NK-92 treated with Interleukin-12 subunit alpha and Interleukin-12 subunit beta, amount 100 ng/mL, for 24 hours (cell line): ENCODE results near the gene TCHP.
A peak's percentile ranks its signal among the peaks of the same experiment; 100 is the strongest.
"Not testable (repeated sequence)": the region's sequence is repeated elsewhere in the genome, so short reads cannot be mapped to it uniquely, and the experiment has no call there.

Experiments used
- DNase-seq: peaks from one replicate; lab custom pipeline; 2025; lab: John Stamatoyannopoulos, UW

Gene TCHP, protein sequence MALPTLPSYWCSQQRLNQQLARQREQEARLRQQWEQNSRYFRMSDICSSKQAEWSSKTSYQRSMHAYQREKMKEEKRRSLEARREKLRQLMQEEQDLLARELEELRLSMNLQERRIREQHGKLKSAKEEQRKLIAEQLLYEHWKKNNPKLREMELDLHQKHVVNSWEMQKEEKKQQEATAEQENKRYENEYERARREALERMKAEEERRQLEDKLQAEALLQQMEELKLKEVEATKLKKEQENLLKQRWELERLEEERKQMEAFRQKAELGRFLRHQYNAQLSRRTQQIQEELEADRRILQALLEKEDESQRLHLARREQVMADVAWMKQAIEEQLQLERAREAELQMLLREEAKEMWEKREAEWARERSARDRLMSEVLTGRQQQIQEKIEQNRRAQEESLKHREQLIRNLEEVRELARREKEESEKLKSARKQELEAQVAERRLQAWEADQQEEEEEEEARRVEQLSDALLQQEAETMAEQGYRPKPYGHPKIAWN

DNA sequence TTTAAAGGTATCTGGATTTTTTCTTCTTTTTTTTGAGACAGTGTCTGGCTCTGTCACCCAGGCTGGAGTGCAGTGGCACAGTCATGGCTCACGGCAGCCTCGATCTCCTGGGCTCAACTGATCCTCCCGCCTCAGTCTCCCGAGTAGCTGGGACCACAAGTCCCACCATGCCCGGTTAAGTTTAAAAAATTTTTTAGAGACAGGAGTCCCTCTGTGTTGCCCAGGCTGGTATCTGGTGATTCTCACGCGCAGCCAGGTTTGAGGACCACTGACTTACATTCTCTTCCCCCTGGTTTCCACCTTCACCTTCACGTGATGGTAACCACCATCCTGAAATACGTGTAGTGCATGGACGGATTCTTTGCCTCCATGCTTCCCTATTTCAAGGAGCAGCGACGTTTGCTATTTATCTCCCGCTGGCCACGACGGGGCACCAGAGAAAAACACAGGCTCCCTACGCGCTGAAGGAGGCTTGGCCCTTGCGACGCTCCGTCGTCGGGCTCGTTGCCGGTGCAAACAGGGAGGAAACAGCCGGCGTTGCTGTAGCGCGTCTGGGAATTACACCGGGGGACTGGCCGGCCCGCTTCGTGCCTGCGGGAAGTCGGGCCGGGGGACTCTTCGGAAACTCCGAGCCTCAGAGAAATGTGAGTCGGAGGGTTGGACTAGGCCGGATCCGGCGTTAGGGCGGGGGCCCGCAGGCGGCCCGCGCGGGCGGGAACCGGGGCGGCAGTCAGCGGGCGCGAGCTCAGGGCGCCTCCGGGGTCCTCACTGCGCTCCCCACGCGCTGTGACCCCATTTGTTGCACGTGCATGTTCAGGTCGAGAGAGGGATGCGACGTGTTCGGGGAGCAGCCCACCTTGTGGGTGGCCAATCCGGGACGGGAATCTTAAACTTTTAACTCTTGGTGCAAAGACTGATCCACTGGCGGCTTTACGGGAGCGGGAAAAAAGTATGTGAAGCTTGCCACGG is at the start of gene TCHP:
TSS of gene TCHP (plus strand) at position 492 of the 969 bp plus-strand sequence. CDS start 2,753 bp downstream, outside the sequence.
- peak; percentile 47 for DNase-seq

DNA sequence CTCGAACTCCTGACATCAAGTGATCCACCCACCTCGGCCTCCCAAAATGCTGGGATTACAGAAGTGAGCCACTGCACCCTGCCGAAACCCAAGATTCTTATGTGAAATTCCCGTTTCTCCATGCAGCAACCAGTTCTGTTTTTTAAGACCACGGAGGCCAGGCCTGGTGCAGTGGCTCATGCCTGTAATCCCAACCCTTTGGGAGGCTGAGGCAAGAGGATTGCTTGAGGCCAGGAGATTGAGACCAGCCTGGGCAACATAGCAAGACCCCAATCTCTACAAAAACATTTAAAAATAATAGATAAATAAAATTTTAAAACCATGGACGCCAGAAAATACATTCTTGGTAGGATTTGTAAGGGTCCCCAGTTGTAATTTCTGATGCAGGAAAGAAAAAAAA is 49.6 kb upstream of the TCHP start:
- DNase-seq: not testable (repeated sequence)

DNA sequence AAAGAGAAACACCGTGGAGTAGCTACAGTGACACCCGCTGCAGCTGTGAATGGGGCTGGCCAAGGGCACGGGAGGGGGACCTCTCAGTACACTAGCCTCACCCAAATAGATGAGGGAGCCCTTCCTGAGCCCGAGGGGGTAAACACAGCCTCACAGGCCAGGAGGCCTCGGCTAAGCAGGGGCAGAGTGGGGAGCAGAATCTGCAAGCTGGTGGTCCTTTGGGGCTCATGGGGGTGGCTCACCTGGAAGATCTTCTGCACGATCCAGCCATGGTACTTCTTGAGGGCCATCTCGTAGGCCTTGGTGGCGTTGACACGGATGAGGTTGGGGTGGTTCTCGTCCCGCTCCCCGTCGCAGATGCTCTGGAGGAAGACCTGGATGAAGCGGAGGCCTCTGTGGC is 44.7 kb upstream of the TCHP start:
- no peak for DNase-seq

DNA sequence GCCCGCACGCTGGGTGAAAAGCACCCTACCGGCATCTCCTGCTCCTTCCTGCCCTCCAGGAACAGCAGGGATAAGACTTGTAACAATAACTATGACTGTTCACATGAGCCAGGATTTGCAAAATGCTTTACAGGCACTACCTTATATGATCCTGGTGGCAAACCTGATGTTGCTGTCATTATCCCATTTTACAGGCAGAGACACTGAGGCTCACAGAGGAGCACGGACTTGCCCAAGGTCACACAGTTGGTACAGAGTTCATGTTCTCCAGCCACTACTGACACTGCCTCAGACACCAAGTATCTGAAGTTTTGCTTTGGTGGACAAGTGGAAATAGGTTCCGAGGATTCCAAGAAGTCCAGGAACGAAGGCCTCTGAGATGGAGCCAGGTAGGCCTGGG is 42.4 kb upstream of the TCHP start:
- no peak for DNase-seq

DNA sequence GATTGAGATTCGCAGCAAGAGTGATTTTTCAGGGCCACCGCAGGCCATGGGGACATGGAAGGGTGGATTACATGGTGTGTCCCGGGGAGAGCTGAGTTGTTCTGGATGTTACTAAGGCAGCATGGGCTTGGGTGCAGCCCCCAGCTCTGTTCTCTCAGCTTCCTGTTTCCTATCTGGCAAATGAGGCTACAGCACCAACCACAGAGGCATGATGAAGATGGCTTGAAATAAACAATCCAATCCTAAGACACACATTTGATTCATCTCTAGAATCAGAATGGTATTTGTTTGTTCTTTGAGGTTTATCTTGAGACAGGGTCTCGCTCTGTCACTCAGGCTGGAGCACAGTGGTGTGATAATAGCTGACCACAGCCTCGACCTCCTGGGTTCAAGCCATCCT is 41.3 kb upstream of the TCHP start:
- DNase-seq: no peak

DNA sequence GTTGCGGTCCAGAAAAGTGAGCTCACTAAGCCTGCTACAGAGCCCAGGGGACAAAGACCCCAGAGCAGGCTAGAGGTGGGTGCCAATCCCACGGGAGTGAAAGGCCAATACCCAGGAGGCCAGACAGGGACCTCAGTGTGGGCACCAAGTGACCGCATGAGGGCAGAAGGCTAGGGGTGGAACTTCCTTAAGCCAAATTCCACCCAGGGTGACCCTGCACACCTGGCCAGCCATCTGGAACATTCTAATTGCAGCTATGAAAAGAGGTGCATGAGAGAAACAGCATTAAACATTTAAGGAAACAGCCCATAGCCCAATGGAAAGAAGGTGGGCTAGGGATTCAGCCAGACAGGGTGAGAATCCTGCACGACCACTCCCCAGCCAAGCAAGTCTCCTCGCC is 39.1 kb upstream of the TCHP start:
- no peak for DNase-seq

DNA sequence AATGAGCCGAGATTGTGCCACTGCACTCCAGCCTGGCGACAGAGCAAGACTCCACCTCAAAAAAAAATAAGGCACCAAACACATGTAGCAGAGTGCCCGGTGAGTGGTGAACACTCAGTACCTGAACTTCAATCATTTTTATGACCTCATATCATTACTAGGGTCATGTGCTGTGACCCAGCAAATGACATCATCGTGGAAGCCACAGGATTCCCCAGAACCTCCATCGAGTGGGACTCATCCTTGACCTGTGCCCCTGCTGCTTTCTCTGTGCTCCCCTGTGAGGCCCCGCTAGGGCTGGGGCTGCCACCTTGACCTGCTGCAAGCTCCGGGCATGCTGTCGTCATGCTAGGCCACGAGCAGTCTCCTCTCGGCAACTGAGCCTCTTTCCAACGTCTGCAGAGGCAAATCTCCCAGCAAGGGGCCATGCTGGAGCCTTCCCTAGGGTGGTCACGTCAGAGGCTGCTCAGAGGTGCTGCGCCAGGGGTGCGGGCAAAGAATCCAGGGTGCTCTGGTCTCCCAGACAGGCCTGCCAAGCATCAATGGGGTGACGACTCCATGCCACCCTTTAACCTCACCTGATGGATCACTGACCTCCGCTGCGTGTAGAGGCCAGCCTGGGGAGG is 38.3 kb upstream of the TCHP start:
- no peak for DNase-seq

DNA sequence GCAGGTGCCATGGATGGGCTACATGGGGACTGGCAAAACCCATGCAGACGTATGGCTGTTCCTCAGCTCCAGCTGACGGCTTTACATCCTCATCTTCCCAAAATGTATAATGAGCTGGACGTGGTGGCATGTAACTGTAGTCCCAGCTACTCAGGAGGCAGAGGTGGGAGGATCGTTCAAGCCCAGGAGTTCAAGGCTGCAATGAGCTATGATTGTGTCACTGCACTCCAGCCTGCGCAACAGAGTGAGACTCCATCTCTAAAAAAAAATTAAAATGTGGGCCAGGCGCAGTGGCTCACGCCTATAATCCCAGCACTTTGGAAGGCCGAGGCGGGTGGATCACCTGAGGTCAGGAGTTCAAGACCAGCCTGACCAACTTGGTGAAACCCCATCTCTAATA is 37.6 kb upstream of the TCHP start:
- not testable (repeated sequence) for DNase-seq

DNA sequence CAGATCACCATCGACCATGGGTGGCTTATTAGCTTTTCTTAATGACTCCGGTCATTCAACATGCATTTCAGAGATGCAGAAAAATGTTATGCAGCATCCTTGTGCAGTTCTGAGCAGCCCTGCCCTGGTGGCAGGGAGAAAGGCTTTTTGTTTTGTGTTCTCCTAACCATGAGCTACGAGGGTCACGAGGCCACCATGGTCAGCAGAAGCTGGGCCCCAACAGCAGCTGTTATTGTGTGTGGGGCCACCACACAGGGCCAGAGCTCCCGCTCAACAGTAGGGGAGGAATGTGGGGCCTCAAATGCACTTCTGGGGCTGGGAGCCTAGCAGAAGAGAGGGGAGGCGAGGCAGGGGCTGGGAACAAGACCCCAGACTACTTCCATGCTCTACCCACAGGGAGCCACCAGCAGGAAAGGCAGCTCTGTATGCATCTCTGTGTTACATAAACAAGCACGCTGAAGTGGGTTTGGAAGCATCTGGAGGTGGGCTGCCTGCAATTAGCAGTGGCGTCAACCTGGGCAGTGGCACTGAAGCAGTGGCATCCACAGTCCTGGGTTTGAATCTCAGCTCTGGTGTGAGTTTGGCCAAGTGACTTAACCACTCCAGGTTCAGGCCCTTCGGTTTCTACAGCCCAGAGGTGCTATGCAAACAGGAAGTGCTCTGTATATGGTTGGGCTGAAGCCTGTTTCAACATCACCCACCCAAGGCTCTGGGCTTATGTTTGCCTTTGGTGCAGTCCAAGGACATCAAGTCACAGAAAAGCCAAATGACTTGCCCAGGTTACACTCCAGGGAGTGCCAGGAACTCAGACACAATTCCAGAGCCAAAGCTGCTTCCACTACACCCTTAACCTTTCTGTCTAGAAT is 36.0 kb upstream of the TCHP start:
- DNase-seq: peak; percentile 40

DNA sequence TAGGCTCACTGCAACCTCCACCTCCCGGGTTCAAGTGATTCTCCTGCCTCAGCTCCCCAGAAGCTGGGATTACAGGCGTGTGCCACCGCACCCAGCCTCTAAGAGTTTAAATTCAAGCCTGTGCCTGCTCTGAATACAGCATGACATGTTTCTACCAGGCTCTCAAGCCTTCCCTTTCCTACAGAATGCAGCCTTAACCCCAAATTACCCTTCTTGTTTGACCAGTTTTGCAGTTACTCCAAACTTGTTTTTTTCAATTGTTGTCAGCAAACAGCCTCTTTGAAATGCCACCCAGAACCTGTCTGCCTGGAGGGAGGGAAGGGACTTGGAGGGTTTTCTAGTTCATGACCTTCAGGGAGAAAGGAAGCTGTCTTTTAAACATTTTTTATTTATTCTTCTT is 35.2 kb upstream of the TCHP start:
- no peak for DNase-seq

DNA sequence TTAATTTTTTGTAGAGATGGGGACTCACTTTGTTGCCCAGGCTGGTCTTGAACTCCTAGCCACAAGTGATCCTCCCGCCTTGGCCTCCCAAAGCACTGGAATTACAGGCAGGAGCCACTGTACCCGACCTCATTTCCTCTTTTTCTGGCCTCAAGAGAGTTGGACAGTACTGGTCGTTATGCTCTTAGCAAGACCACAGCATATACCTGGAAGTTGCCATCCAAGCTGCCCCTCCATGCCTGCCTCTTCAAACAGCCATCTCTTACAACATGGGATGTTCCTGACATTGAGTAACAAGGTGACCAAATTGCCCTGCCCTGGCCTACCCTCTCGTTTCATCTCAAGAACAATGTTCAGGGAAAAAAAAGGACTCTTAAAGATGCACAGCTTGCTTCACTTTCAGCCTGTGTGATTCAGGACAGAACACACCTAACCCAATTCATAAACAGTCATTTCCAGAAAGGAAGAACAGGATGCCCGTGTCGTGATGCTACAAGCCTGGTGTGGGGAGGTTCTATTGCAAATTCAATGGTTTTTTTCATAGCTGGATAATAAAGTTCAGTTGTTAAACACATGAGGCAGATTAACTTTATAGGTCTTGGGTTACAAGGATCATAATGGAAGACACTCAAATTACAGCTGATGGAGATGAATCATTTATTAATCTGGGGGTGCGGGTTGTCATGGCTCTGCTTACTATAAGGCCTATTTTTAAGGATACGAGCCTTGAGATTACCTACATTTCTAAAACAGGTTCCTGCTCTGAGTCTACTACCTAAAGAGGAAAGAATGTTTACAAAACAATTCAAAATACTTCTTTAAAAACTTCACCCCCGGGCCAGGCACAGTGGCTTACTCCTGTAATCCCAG is 31.7 kb upstream of the TCHP start:
- no peak for DNase-seq

DNA sequence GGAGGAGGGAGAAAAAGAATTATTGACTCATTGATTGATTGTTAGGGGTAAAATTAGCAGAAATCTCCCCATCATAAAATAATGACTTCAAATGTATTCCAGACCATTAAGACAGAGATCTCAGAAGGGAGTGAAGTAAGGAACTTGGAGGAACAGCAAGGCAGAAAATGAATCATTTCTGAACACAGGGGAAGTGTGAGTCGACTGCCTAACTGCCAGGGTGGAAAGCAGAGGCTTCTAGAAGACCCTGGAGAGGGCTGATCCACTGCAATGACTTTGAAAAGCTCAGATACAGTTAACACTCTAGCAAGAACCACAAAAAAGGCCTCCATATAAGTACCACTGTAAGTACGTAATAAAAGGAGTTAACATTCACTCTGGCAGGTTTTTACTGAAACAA is 29.4 kb upstream of the TCHP start:
- no peak for DNase-seq

DNA sequence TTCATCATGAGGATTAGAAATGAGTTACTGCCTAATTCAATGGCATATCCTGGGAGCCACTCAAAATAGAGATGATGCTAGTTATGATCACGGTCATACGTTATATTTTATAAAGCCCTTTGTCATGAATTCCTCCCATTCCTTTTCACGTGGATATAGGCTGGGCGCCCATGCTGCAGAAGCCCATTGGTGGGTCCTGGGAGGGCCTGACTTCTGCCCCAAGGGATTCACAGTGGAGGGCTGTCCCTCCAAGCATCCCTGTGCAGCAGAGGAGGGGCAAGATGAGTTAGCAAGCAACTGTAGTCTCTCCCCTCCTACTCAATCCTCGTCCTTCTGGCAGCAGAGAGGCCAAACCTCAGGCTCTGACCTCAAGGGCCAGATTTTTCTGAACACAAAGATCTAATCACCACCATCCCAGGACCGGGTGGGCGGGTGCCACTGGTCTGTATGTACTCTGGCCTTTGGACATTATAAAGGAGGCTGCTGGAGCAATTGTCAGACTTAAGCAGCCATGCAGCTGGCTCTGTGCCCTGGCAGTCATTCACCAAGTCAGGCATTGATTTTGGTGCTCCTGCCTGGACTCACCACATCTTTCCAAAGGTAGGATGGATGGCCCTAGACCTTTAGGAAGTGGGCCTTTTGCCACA is 28.3 kb upstream of the TCHP start:
- no peak for DNase-seq

DNA sequence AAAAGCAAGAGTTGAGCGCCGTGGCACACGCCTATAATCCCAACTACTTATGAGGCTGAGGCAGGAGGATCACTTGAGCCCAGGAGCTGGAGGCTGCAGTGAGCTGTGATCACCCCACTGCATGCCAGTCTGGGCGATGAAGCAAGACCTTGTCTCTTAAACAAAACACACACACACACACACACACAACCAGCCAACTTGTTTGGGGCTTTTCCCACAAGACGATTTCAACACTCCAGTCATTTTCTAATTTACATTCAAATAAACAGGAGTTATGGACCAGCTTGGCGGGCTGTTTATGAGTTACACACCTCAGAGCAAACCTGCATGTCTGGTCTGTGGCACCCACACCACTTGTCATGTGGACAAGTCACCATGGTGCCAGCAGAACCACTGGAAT is 26.4 kb upstream of the TCHP start:
- DNase-seq: no peak

DNA sequence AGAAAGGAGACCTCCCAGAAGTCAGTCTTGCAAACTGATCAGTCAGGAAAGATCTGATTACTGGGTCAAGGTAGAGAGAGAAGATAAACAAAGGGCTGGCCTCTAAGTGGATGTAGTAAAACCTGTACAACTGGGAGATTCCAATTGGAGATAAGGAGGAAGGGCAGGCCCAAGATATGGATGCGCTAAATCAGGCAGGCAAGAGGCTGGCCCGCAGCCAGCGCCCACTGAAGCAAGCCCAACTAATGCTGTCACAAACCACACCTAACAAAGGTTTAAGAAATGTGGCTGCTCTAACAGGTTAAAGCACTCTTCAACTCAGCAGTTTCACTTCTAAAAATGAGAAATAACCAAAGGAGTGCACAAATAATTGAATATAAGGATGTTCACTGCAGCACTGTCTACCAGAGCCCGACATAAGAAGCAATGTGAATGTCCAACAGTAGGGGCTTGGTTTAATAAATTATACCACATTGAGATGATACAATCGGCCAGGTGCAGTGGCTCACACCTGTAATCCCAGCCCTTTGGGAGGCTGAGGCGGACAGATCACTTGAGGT is 24.4 kb upstream of the TCHP start:
- DNase-seq: no peak

DNA sequence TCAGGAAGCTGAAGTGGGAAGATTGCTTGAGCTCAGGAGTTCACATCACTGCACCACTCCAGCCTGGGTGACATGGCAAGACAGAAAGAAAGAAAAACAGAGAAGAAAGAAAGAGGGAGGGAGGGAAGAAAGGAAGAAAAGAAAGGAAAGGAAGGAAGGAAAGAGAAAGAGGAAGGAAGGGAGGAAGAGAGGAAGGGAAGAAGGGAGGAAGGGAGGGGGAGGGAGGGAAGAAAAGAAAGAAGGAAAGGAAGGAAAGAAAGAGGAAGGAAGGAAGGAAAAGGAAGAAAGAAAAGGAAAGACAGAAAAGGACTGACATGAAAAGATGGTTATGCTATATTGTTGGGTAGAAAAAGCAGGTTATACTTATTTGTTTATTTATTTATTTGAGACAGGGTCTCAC is 23.7 kb upstream of the TCHP start:
- no peak for DNase-seq

DNA sequence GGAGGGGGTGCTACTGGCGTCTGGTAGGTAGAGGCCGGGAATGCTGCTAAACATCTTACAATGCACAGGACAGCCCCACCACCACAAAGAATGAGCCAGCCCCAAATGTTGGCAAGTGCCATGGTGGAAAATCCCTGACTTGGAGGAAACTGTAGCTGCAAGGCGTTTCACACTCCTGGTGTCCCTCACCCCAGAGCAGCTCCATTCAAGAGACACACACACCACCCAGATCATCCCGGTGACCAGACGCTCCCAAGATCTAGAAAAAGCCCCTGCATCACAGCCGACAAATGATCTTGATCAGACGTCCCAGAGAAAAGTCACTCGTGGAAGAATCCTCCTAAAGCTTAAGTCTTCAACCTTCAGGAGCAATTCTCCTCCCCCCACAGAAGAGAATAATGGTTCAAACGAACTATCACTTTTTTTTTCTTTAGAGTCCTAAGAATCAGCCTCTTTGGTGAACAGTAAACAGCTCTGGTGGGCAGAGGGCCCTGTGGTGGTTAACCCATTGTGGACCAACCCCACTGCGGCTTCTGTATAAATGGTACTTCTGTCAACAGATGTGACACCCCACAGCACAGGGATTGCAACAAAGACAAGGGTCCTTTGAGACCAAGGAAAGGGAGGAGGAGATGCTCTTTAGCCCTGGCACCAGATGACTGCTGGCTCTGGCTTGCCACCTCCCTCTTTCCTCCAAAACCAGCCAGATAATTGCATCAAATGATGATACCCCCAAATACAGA is 22.4 kb upstream of the TCHP start:
- DNase-seq: no peak

DNA sequence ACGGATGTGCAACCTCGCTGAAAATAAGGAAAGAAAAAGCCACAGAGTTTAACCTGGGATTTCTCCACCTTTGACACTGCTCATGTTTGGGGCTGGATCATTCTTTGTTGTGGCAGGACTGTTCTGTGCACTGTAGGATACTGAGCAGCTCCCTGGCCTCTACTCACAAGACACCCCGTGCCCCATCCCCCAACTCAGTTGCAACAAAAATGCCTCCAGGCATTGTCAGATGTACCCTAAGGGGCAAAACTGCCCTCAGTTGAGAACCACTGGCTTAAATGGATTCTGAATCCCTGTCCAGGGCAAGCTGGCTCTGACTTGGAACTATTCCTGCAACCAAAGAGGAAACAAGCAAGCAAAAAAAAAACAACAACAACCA is 21.8 kb upstream of the TCHP start:
- no peak for DNase-seq

DNA sequence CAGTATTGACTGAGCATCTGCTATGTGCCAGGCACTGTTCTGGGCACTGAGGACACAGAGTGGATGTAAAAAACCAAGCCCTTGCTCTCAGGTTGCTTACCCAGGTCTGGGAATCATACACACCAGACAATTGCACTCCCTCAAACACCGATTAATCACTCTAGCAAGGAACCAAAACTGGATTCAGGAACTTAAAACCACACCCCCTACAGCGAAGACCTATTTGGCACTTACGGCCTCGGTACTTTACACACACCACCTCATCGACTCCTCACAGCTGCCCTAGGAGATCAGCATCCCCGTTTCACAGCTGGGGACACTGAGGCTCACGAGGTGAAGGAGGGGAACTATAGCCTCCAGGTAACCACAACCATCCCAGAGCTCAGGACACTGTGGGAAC is 21.3 kb upstream of the TCHP start:
- no peak for DNase-seq
